Measurements from ENCODE around the gene BMX. TPM values are rescaled to one million over a fixed set of nuclear protein-coding genes. Genes with fewer than 3 reads are reported as not detected.
A peak's percentile ranks its signal among the peaks of the same experiment; 100 is the strongest.

The BMX gene
- total and polyA plus RNA-seq, 2 experiments from 2014 or later, result not detected

GRCh38 chrX:15563056-15563455, 62.4 kb downstream of the BMX start:
- Histone ChIP-seq H3K27ac (no peak overlapping the region), H3K9me2 (ENCODE audit: insufficient read depth) (no peaks in the 10 kb centered on the region), H2AFZ (no peak overlapping the region), H3K4me1 (ENCODE audit: insufficient read depth) (no peaks in the 10 kb centered on the region), H3K9me3 (ENCODE audit: low read depth) (no peaks in the 10 kb centered on the region), H3K36me3 (ENCODE audit: low read depth) (no peaks in the 10 kb centered on the region), H3K4me2 (ENCODE audit: unreplicated experiment) (no peak overlapping the region), H3K9ac (no peak overlapping the region), H3K79me2 (ENCODE audit: insufficient read depth) (no peaks in the 10 kb centered on the region), H3F3A (ENCODE audit: insufficient read depth) (no peaks in the 10 kb centered on the region), H4K20me1 (ENCODE audit: insufficient read depth) (no peaks in the 10 kb centered on the region), H3K27me3 (replicated peaks; ENCODE audit: insufficient read depth) (no peaks in the 10 kb centered on the region), H3K4me3 (no peak overlapping the region)
- in situ Hi-C loops (cut with MboI), result no loop called here
- TF ChIP-seq EZH2phosphoT487 (IDR thresholded peaks at IDR 0.05; ENCODE audit: insufficient read depth, low read depth) (no peak), EZH2 (IDR thresholded peaks at IDR 0.05; ENCODE audit: insufficient read depth, poor library complexity, severe bottlenecking) (no peak)
- WGBS, 2 experiments (ENCODE audit: low coverage in 1 of 2, low lambda C conversion rate in 2 of 2, missing lambda C conversion rate in 2 of 2), result 50 to 68% methylated on average over 6 to 7 of the region's 7 CpGs
- no peak for DNase-seq

- H4K20me1 ChIP-seq (ENCODE audit: insufficient read depth), result no peaks in the 10 kb centered on the region
- no peak overlapping the region for H3K4me2 ChIP-seq (ENCODE audit: unreplicated experiment)
- peak; percentile 66 for DNase-seq
- H3F3A ChIP-seq (ENCODE audit: insufficient read depth), result no peaks in the 10 kb centered on the region
- H3K4me1 ChIP-seq (ENCODE audit: insufficient read depth), result no peaks in the 10 kb centered on the region
- H3K4me3 ChIP-seq, result no peak overlapping the region
- H3K9me2 ChIP-seq (ENCODE audit: insufficient read depth), result no peaks in the 10 kb centered on the region
- no peak overlapping the region for H3K27ac ChIP-seq
- no peaks in the 10 kb centered on the region; the same call in 1 of the 2 replicates for H3K27me3 ChIP-seq (replicated peaks; ENCODE audit: insufficient read depth)
- H3K36me3 ChIP-seq (ENCODE audit: low read depth), result no peaks in the 10 kb centered on the region
- no peak overlapping the region for H2AFZ ChIP-seq
- no peak overlapping the region for H3K9ac ChIP-seq
- in situ Hi-C loops (cut with MboI), result no loop called here
- WGBS, 2 experiments (ENCODE audit: low coverage in 1 of 2, low lambda C conversion rate in 2 of 2, missing lambda C conversion rate in 2 of 2), result 7 to 10% methylated on average over 5 of the region's 5 CpGs
- no peaks in the 10 kb centered on the region for H3K79me2 ChIP-seq (ENCODE audit: insufficient read depth)
- no peak for TF ChIP-seq EZH2 (IDR thresholded peaks at IDR 0.05; ENCODE audit: insufficient read depth, poor library complexity, severe bottlenecking)
- no peak for TF ChIP-seq EZH2phosphoT487 (IDR thresholded peaks at IDR 0.05; ENCODE audit: insufficient read depth, low read depth)
- no peaks in the 10 kb centered on the region for H3K9me3 ChIP-seq (ENCODE audit: low read depth)
Observed at GRCh38 chrX:15564981-15565579, 64.5 kb downstream of the BMX start.

GRCh38 chrX:15566244-15566643, 65.6 kb downstream of the BMX start:
- H3K36me3 ChIP-seq (ENCODE audit: low read depth), result no peaks in the 10 kb centered on the region
- no peaks in the 10 kb centered on the region for H3K79me2 ChIP-seq (ENCODE audit: insufficient read depth)
- no peak overlapping the region for H2AFZ ChIP-seq
- no peak for DNase-seq
- WGBS, 2 experiments (ENCODE audit: low coverage in 1 of 2, low lambda C conversion rate in 2 of 2, missing lambda C conversion rate in 2 of 2), result 25 to 47% methylated on average over 1 of the region's 1 CpG
- H3K27ac ChIP-seq, result no peak overlapping the region
- no peaks in the 10 kb centered on the region for H3F3A ChIP-seq (ENCODE audit: insufficient read depth)
- no peaks in the 10 kb centered on the region for H3K9me3 ChIP-seq (ENCODE audit: low read depth)
- H3K4me2 ChIP-seq (ENCODE audit: unreplicated experiment), result no peak overlapping the region
- H3K4me1 ChIP-seq (ENCODE audit: insufficient read depth), result no peaks in the 10 kb centered on the region
- H4K20me1 ChIP-seq (ENCODE audit: insufficient read depth), result no peaks in the 10 kb centered on the region
- in situ Hi-C loops (cut with MboI), result no loop called here
- H3K4me3 ChIP-seq, result no peak overlapping the region
- TF ChIP-seq EZH2phosphoT487 (IDR thresholded peaks at IDR 0.05; ENCODE audit: insufficient read depth, low read depth) (no peak), EZH2 (IDR thresholded peaks at IDR 0.05; ENCODE audit: insufficient read depth, poor library complexity, severe bottlenecking) (no peak)
- no peak overlapping the region for H3K9ac ChIP-seq
- no peaks in the 10 kb centered on the region; the same call in 1 of the 2 replicates for H3K27me3 ChIP-seq (replicated peaks; ENCODE audit: insufficient read depth)
- H3K9me2 ChIP-seq (ENCODE audit: insufficient read depth), result no peaks in the 10 kb centered on the region

GRCh38 chrX:15567267-15567666, 66.7 kb downstream of the BMX start:
- Histone ChIP-seq H3K9ac (no peak overlapping the region), H3K9me3 (ENCODE audit: low read depth) (no peaks in the 10 kb centered on the region), H3K36me3 (ENCODE audit: low read depth) (no peaks in the 10 kb centered on the region), H3K4me3 (no peak overlapping the region), H3K9me2 (ENCODE audit: insufficient read depth) (no peaks in the 10 kb centered on the region), H3K79me2 (ENCODE audit: insufficient read depth) (no peaks in the 10 kb centered on the region), H4K20me1 (ENCODE audit: insufficient read depth) (no peaks in the 10 kb centered on the region), H3K27me3 (replicated peaks; ENCODE audit: insufficient read depth) (no peaks in the 10 kb centered on the region; the same call in 1 of the 2 replicates), H2AFZ (no peak overlapping the region), H3K4me2 (ENCODE audit: unreplicated experiment) (no peak overlapping the region), H3K27ac (no peak overlapping the region), H3K4me1 (ENCODE audit: insufficient read depth) (no peaks in the 10 kb centered on the region), H3F3A (ENCODE audit: insufficient read depth) (no peaks in the 10 kb centered on the region)
- no peak for TF ChIP-seq EZH2phosphoT487 (IDR thresholded peaks at IDR 0.05; ENCODE audit: insufficient read depth, low read depth)
- TF ChIP-seq EZH2 (IDR thresholded peaks at IDR 0.05; ENCODE audit: insufficient read depth, poor library complexity, severe bottlenecking), result no peak
- DNase-seq, result no peak
- in situ Hi-C loops (cut with MboI), result no loop called here
- 0 to 7% methylated on average over 1 of the region's 1 CpG for WGBS, 2 experiments (ENCODE audit: low coverage in 1 of 2, low lambda C conversion rate in 2 of 2, missing lambda C conversion rate in 2 of 2)

All from GM23248 (cell line).